ENCODE measurements around the gene TMC5. TPM values are rescaled to one million over a fixed set of nuclear protein-coding genes. Genes with fewer than 3 reads are reported as not detected.

Gene TMC5
- total and polyA plus RNA-seq, 2 of the 13 experiments (the other 11 are each of a cell fraction or from before 2014, with no cell fraction given): 0.09 to 0.41 TPM

- TF ChIP-seq ZNF44 (CRISPR knock-in tag; IDR thresholded peaks at IDR 0.05): no peak
- TF ChIP-seq HDAC2 (CRISPR knock-in tag; IDR thresholded peaks at IDR 0.05): peak; percentile 94
- no peak for TF ChIP-seq ZNF547 (CRISPR knock-in tag; IDR thresholded peaks at IDR 0.05)
- TF ChIP-seq SOX13 (IDR thresholded peaks at IDR 0.05): peak; percentile 57
- peak in 1 of 2 experiments; percentile 97; a peak in 2 of 4 replicates for TF ChIP-seq SOX13 (CRISPR knock-in tag; conservative IDR thresholded peaks at IDR 0.05 in 1 of 2, IDR thresholded peaks at IDR 0.05 in 1 of 2)
- TF ChIP-seq LCORL (IDR thresholded peaks at IDR 0.05): peak; percentile 23; the same call in 1 of the 2 replicates
- peak; percentile 86 for TF ChIP-seq LCORL (CRISPR knock-in tag; IDR thresholded peaks at IDR 0.05)
- no peak for TF ChIP-seq ZNF225 (CRISPR knock-in tag; IDR thresholded peaks at IDR 0.05)
- 0 out of 2 replicates have a peak, but pooled peaks have one; percentile 40 for TF ChIP-seq ZNF33A (CRISPR knock-in tag; IDR thresholded peaks at IDR 0.05; ENCODE audit: borderline replicate concordance)
- peak; percentile 69; the same call in 1 of the 2 replicates for TF ChIP-seq ZSCAN29 (CRISPR knock-in tag; conservative IDR thresholded peaks at IDR 0.05)
- TF ChIP-seq CENPBD1 (CRISPR knock-in tag; IDR thresholded peaks at IDR 0.05; ENCODE audit: borderline replicate concordance, low read depth): no peak
- no peak for TF ChIP-seq ZNF282 (IDR thresholded peaks at IDR 0.05; ENCODE audit: partially characterized antibody)
- TF ChIP-seq NBN (conservative IDR thresholded peaks at IDR 0.05): no peak
- no peak for TF ChIP-seq NFE2L1 (CRISPR knock-in tag; IDR thresholded peaks at IDR 0.05; ENCODE audit: borderline replicate concordance)
- TF ChIP-seq TCF7 (IDR thresholded peaks at IDR 0.05; ENCODE audit: low read depth): peak; percentile 98
- no peak for TF ChIP-seq E2F1 (CRISPR knock-in tag; IDR thresholded peaks at IDR 0.05)
- no peak for TF ChIP-seq ZMAT3 (CRISPR knock-in tag; conservative IDR thresholded peaks at IDR 0.05)
- no peak for TF ChIP-seq SIN3B (IDR thresholded peaks at IDR 0.05; ENCODE audit: low read length)
- TF ChIP-seq ZNF687 (CRISPR knock-in tag; IDR thresholded peaks at IDR 0.05): no peak
- peak; percentile 55; the same call in 1 of the 2 replicates for TF ChIP-seq ZFP90 (CRISPR knock-in tag; IDR thresholded peaks at IDR 0.05; ENCODE audit: borderline replicate concordance)
- TF ChIP-seq ZNF891 (CRISPR knock-in tag; IDR thresholded peaks at IDR 0.05): no peak
- TF ChIP-seq ZNF501 (CRISPR knock-in tag; IDR thresholded peaks at IDR 0.05): no peak
- TF ChIP-seq HIC2 (CRISPR knock-in tag; IDR thresholded peaks at IDR 0.05; ENCODE audit: low read depth): 0 out of 2 replicates have a peak, but pooled peaks have one; percentile 39
- TF ChIP-seq ETV5 (CRISPR knock-in tag; IDR thresholded peaks at IDR 0.05; ENCODE audit: borderline replicate concordance): peak; percentile 80; the same call in 1 of the 2 replicates
These were observed 124.6 kb downstream of the TMC5 start (continued) for GRCh38 chr16:19542138-19542821.
